Sigmoid colon (tissue), 4 donors: ENCODE measurements around the gene TTI1.

Source experiments
- POLR2AphosphoS5 ChIP-seq, 4 donors: sonication (generic); formaldehyde crosslinking; IDR thresholded peaks; one replicate each; pipeline ENCODE4 v1.6.1; 2017; ENCODE audit warnings: antibody characterized with exemption in 4 of 4
- TF ChIP-seq, protein P1 (sequence below), 4 experiments: fragments of 450-650 bp in 3 of 4; fragments of 200-600 bp in 1 of 4; IDR thresholded peaks; one replicate each; pipeline ENCODE4 v1.5.1; 2016 to 2019; ENCODE audit warnings: antibody characterized with exemption in 4 of 4, mild to moderate bottlenecking in 3 of 4, moderate library complexity in 2 of 4

DNA sequence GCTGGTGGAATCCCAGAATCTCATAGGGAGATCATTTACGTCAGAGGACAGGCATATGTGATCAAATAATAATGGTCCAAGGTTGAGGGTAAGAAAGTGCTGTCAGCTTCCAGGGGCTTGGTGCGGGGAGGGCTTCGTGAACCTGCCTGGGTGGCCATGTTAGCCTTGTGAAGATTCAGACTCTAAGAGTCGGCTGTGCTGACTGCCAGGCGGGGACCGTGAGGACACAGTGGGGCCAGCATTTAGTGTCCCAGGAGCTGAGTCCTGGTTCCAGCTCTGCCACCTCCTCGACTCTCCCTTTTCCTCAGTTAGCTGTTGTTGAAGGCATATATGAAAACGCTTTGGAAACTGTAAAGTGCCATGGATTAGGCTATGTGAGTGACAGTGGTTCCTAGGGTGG lies 96.8 kb downstream of the TTI1 start:
- TF ChIP-seq, protein P1, sequence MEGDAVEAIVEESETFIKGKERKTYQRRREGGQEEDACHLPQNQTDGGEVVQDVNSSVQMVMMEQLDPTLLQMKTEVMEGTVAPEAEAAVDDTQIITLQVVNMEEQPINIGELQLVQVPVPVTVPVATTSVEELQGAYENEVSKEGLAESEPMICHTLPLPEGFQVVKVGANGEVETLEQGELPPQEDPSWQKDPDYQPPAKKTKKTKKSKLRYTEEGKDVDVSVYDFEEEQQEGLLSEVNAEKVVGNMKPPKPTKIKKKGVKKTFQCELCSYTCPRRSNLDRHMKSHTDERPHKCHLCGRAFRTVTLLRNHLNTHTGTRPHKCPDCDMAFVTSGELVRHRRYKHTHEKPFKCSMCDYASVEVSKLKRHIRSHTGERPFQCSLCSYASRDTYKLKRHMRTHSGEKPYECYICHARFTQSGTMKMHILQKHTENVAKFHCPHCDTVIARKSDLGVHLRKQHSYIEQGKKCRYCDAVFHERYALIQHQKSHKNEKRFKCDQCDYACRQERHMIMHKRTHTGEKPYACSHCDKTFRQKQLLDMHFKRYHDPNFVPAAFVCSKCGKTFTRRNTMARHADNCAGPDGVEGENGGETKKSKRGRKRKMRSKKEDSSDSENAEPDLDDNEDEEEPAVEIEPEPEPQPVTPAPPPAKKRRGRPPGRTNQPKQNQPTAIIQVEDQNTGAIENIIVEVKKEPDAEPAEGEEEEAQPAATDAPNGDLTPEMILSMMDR (IDR thresholded peaks at IDR 0.05), result no peak
- TF ChIP-seq POLR2AphosphoS5 (IDR thresholded peaks at IDR 0.05), result no peak
